Naive B cell (primary cell): ENCODE results near the gene NEK1. TPM values are rescaled to one million over a fixed set of nuclear protein-coding genes. Genes with fewer than 3 reads are reported as not detected.
"Not testable (repeated sequence)": the region's sequence is repeated elsewhere in the genome, so short reads cannot be mapped to it uniquely, and the experiment has no call there.

Experiments used
- ATAC-seq, 2 donors: fragments of 150-1000 bp; cut with Tn5 transposase; 2 replicates each; pipeline ENCODE4 v1.10.0; 2021; ENCODE audit warnings: low read depth in 2 of 2, mild to moderate bottlenecking in 2 of 2, moderate library complexity in 2 of 2
- DNase-seq: peaks from one replicate; pipeline ENCODE4 v3.0.0; 2022
- H3K27ac Mint-ChIP-seq, 6 donors: one replicate each; pipeline ENCODE4 v1.8.0; 2020 to 2022; ENCODE audit warnings: mild to moderate bottlenecking in 6 of 6, mixed read lengths in 6 of 6, moderate library complexity in 5 of 6, inconsistent platforms in 2 of 6
- H3K27me3 Mint-ChIP-seq, 3 donors: one replicate each; pipeline ENCODE4 v1.8.0; 2021 to 2022; ENCODE audit warnings: mixed read lengths in 3 of 3, mild to moderate bottlenecking in 1 of 3
- H3K36me3 Mint-ChIP-seq, 2 donors: one replicate each; pipeline ENCODE4 v1.8.0; 2020 to 2022; ENCODE audit warnings: mixed read lengths in 2 of 2, inconsistent platforms in 1 of 2, mild to moderate bottlenecking in 1 of 2
- H3K4me1 Mint-ChIP-seq, 3 donors: one replicate each; pipeline ENCODE4 v1.8.0; 2020 to 2022; ENCODE audit warnings: mixed read lengths in 3 of 3, inconsistent platforms in 1 of 3, mild to moderate bottlenecking in 1 of 3, moderate library complexity in 1 of 3
- H3K4me3 Mint-ChIP-seq, 8 donors: one replicate each; pipeline ENCODE4 v1.8.0; 2020 to 2022; ENCODE audit warnings: mild to moderate bottlenecking in 8 of 8, mixed read lengths in 8 of 8, moderate library complexity in 8 of 8, inconsistent platforms in 2 of 8
- H3K9me3 Mint-ChIP-seq, 7 donors: one replicate each; pipeline ENCODE4 v1.8.0; 2020 to 2022; ENCODE audit warnings: mixed read lengths in 7 of 7, mild to moderate bottlenecking in 5 of 7, inconsistent platforms in 2 of 7, moderate library complexity in 1 of 7
- polyA plus RNA-seq, 6 donors: library from polyadenylated mRNA; unstranded; fragments of 300-500 nt; fragmentation: Illumina TruSeq; gene quantifications; one replicate each; pipeline ENCODE4 v1.2.3, GENCODE V29; 2021; ENCODE audit warnings: low read depth in 6 of 6

The NEK1 gene
- polyA plus RNA-seq, 6 donors from 2014 or later = 10.0 to 15.4 (median 13.0) TPM

DNA sequence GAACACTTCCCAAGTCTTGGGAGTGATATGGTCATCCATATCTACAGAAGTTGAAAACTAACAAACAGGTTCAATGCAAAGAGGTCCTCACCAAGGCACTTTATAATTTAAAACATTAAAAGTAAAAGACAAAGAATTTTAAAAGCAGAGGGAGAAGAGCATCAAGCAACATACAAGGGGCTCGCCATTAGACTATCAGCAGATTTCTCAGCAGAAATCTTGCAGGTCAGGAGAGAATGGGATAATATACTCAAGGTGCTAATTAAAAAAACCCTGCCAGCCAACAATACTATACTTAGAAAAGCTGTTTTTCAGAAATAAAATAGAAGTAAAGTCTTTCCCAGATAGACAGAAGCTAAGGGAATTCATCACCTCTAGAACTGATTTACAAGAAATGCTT, 121.2 kb downstream of the NEK1 start:
- no peak for ATAC-seq
- DNase-seq = no peak
- peaks cover 0 to 4% (median 0%) of the 10 kb centered on the region in 3 donors for H3K4me1 Mint-ChIP-seq
- H3K27ac Mint-ChIP-seq = no peak overlapping the region
- H3K27me3 Mint-ChIP-seq = no peaks in the 10 kb centered on the region
- H3K4me3 Mint-ChIP-seq = no peak overlapping the region
- H3K36me3 Mint-ChIP-seq = peaks cover 24% of the 10 kb centered on the region in 2 donors
- peaks cover 4 to 30% (median 24%) of the 10 kb centered on the region in 7 donors for H3K9me3 Mint-ChIP-seq

GRCh38 chr4:169489306-169489705, 123.1 kb downstream of the NEK1 start:
- DNase-seq = no peak

DNA sequence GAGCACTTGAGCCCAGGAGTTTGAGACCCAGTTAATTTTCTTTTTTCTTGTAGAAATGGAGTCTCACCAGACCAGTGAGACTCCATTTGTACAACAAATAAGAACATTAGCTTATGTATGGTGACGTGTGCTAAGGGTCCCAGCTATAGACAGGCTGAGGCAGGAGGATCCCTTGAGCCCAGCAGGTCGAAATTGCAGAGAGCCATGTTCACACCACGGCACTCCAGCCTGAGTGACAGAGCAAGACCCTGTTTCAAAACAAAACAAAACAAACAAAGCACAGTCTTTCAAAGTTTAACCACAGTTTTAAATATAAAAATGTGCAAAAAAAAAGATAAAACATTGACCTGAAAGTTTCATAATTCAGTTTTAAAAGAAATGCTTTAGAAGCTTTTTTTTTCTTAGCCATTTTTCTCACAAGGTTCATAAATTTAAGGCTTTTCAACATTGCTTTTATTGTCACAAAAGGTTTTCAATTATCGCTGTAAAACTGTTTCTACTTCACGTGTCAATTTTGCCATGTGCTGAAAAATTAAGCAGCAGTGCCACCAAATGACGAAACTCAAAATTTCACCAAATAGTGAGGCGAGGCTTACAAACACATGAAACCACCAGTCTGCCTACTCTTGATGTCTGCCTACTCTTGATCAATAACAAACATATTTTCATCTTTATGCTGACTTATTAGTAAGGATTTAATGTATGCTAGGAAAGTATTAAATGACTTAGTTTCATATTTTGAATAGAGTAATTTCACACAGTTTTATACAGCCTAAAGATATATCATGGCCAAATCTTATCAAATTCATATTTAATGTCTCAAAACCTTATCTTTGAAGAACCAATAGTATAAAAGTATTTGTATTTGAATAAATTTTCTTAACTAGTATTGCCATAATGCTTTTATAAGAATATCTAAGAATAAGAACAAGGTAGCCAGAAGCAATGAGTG, 126.3 kb downstream of the NEK1 start:
- ATAC-seq (no peak), DNase-seq (peak; percentile 23)
- Mint-ChIP-seq H3K4me3 (no peak overlapping the region), H3K27me3 (no peaks in the 10 kb centered on the region), H3K36me3 (peaks cover 0 to 22% of the 10 kb centered on the region in 2 donors), H3K27ac (no peak overlapping the region), H3K4me1 (no peaks in the 10 kb centered on the region), H3K9me3 (peaks cover 0 to 7% (median 1%) of the 10 kb centered on the region in 7 donors)

More at GRCh38 chr4:169489306-169489705, 123.1 kb downstream of the NEK1 start:
- H3K27ac Mint-ChIP-seq = peak overlapping the region in 1 of 6 donors; percentile 79
- H3K36me3 Mint-ChIP-seq = peaks cover 24% of the 10 kb centered on the region in 2 donors
- H3K27me3 Mint-ChIP-seq = no peaks in the 10 kb centered on the region
- peaks cover 4 to 30% (median 19%) of the 10 kb centered on the region in 7 donors for H3K9me3 Mint-ChIP-seq
- peaks cover 0 to 4% (median 0%) of the 10 kb centered on the region in 3 donors for H3K4me1 Mint-ChIP-seq
- ATAC-seq = no peak
- H3K4me3 Mint-ChIP-seq = no peak overlapping the region

- no peak for ATAC-seq
- H3K9me3 Mint-ChIP-seq = no peaks in the 10 kb centered on the region
- DNase-seq = no peak
- no peaks in the 10 kb centered on the region for H3K27me3 Mint-ChIP-seq
- H3K27ac Mint-ChIP-seq = no peak overlapping the region
- peaks cover 0 to 13% of the 10 kb centered on the region in 2 donors for H3K36me3 Mint-ChIP-seq
- H3K4me1 Mint-ChIP-seq = no peaks in the 10 kb centered on the region
- no peak overlapping the region for H3K4me3 Mint-ChIP-seq
Observed at GRCh38 chr4:169485086-169485485, 127.3 kb downstream of the NEK1 start.

GRCh38 chr4:169484485-169484884, 127.9 kb downstream of the NEK1 start:
- Mint-ChIP-seq H3K36me3 (peaks cover 0 to 13% of the 10 kb centered on the region in 2 donors), H3K4me3 (no peak overlapping the region), H3K4me1 (no peaks in the 10 kb centered on the region), H3K27me3 (no peaks in the 10 kb centered on the region), H3K27ac (no peak overlapping the region), H3K9me3 (no peaks in the 10 kb centered on the region)
- ATAC-seq = no peak
- DNase-seq = no peak

DNA sequence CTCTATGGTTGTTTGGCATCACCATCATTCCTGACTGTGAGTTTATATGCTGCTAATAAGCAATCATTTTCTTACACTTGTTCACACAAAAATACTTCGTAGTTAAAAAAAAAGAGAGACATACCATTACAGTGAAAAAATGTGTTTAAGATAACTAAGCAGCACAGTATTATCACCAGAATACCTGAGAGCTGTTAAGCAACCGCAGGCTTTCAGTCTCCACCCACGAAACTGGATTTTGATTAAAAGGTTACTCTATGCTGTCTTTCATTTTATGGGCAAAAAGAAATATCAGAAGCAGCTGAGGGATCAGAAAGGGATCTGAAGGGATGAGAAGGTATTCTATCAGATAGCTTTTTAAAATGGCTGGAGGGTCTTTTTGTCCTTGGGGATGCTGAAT, 148.3 kb downstream of the NEK1 start:
- H3K9me3 Mint-ChIP-seq = peaks cover 0 to 8% (median 3%) of the 10 kb centered on the region in 7 donors
- peak overlapping the region in 1 of 6 donors; percentile 41 for H3K27ac Mint-ChIP-seq
- H3K4me3 Mint-ChIP-seq = no peak overlapping the region
- peaks cover 13 to 23% of the 10 kb centered on the region in 2 donors for H3K36me3 Mint-ChIP-seq
- ATAC-seq = no peak
- no peaks in the 10 kb centered on the region for H3K4me1 Mint-ChIP-seq
- H3K27me3 Mint-ChIP-seq = no peaks in the 10 kb centered on the region
- DNase-seq = no peak

DNA sequence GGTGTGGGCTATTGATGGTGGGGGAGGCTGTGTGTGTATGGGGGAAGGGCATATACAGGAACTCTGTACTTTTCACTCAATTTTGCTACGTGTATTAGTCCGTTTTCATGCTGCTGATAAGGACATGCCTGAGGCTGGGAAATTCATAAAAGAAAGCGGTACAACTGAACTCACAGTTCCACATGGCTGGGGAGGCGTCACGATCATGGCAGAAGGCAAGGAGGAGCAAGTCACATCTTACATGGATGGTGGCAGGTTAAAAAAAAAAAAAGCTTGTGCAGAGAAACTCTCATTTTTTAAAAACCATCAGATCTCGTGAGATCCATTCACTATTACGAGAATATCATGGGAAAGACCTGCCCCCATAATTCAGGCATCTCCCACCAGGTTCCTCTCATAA, 152.3 kb downstream of the NEK1 start:
- Mint-ChIP-seq H3K9me3 (peaks cover 2 to 11% (median 6%) of the 10 kb centered on the region in 7 donors), H3K4me1 (peaks cover 0 to 4% (median 0%) of the 10 kb centered on the region in 3 donors), H3K27me3 (no peaks in the 10 kb centered on the region), H3K27ac (no peak overlapping the region), H3K4me3 (no peak overlapping the region), H3K36me3 (peaks cover 40 to 44% of the 10 kb centered on the region in 2 donors)
- no peak for ATAC-seq
- no peak for DNase-seq

- Mint-ChIP-seq H3K4me1 (peaks cover 0 to 4% (median 0%) of the 10 kb centered on the region in 3 donors), H3K9me3 (peaks cover 4 to 20% (median 11%) of the 10 kb centered on the region in 7 donors), H3K36me3 (peaks cover 46 to 50% of the 10 kb centered on the region in 2 donors)
Observed at GRCh38 chr4:169458575-169458974, 153.8 kb downstream of the NEK1 start.

GRCh38 chr4:169452644-169453043, 159.7 kb downstream of the NEK1 start:
- not testable (repeated sequence) for ATAC-seq, H3K4me3 Mint-ChIP-seq, H3K27me3 Mint-ChIP-seq, H3K4me1 Mint-ChIP-seq, H3K27ac Mint-ChIP-seq, DNase-seq
- Mint-ChIP-seq H3K9me3 (peaks cover 7 to 35% (median 22%) of the 10 kb centered on the region in 7 donors), H3K36me3 (peaks cover 57 to 61% of the 10 kb centered on the region in 2 donors)

More at GRCh38 chr4:169458575-169458974, 153.8 kb downstream of the NEK1 start:
- ATAC-seq (no peak), DNase-seq (no peak)
- Mint-ChIP-seq H3K27me3 (no peaks in the 10 kb centered on the region), H3K4me3 (no peak overlapping the region), H3K27ac (no peak overlapping the region)

DNA sequence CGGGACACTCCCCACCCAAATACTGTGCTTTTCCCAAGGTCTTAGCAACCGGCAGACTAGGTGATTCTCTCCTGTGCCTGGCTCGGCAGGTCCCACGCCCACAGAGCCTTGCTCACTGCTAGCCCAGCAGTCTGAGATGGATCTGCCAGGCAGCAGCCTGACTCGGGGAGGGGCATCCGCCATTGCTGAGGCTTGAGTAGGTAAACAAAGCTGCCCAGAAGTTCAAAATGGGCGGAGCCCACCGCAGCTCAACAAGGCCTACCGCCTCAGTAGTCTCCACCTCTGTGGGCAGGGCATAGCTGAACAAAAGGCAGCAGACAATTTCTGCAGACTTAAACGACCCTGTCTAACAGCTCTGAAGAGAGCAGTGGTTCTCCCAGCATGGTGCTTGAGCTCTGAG, 163.4 kb downstream of the NEK1 start:
- not testable (repeated sequence) for H3K4me1 Mint-ChIP-seq, H3K27me3 Mint-ChIP-seq, DNase-seq, H3K4me3 Mint-ChIP-seq, H3K27ac Mint-ChIP-seq, ATAC-seq
- peaks cover 58 to 72% of the 10 kb centered on the region in 2 donors for H3K36me3 Mint-ChIP-seq
- peaks cover 22 to 55% (median 48%) of the 10 kb centered on the region in 7 donors for H3K9me3 Mint-ChIP-seq

DNA sequence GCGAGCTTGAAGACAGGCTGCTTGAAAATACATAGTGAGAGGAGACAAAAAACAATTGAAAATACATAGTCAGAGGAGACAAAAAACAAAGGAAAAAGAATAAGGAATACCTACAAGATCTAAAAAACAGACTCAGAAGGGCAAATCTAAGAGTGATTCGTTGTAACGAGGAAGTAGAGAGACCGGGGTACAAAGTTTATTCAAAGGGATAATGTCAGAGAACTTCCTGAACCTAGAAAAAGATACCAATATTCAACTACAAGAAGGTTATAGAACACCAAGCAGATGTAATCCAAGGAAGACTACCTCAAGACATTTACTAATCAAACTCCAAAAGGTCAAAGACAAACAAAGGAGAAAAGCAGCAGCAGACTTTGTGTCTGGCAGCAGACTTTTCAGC, 165.6 kb downstream of the NEK1 start:
- no peak overlapping the region for H3K4me3 Mint-ChIP-seq
- H3K27ac Mint-ChIP-seq = no peak overlapping the region

GRCh38 chr4:169443748-169444147, 168.6 kb downstream of the NEK1 start:
- Mint-ChIP-seq H3K4me1 (peaks cover 8 to 14% (median 13%) of the 10 kb centered on the region in 3 donors), H3K36me3 (peaks cover 50 to 56% of the 10 kb centered on the region in 2 donors), H3K27me3 (no peaks in the 10 kb centered on the region)

More for the DNA sequence above, 165.6 kb downstream of the NEK1 start:
- Mint-ChIP-seq H3K9me3 (peaks cover 27 to 70% (median 53%) of the 10 kb centered on the region in 7 donors), H3K27me3 (no peaks in the 10 kb centered on the region), H3K36me3 (peaks cover 72% of the 10 kb centered on the region in 2 donors), H3K4me1 (no peaks in the 10 kb centered on the region)
- ATAC-seq (no peak), DNase-seq (no peak)

DNA sequence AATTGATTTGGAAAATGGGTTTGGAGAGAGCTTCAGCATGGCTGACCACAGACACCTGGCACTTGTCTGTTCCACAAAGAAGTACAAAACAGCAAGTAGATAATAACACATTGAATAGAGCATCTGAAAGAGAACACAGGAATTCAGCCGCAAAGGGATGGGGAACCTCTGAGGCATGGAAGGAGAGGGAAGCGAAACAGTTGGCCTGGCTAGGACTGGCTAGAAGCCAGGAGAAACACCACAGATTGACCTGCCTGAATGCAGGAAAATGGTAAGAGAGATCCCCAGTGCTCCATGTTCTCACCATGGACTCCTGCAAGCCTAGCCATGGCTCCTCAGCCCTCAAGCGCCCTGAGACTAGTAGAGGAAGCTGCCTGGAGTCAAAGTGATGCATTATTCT, 171.9 kb downstream of the NEK1 start:
- H3K27me3 Mint-ChIP-seq = no peaks in the 10 kb centered on the region
- no peak for ATAC-seq
- no peak for DNase-seq
- H3K9me3 Mint-ChIP-seq = peaks cover 18 to 33% (median 27%) of the 10 kb centered on the region in 7 donors
- H3K36me3 Mint-ChIP-seq = peaks cover 27 to 30% of the 10 kb centered on the region in 2 donors
- H3K27ac Mint-ChIP-seq = peak overlapping the region in 2 of 6 donors; percentile 5 to 85
- H3K4me1 Mint-ChIP-seq = peaks cover 8 to 18% (median 15%) of the 10 kb centered on the region in 3 donors
- H3K4me3 Mint-ChIP-seq = no peak overlapping the region

More at GRCh38 chr4:169443748-169444147, 168.6 kb downstream of the NEK1 start:
- H3K4me3 Mint-ChIP-seq = no peak overlapping the region
- peaks cover 27 to 64% (median 49%) of the 10 kb centered on the region in 7 donors for H3K9me3 Mint-ChIP-seq
- ATAC-seq (no peak), DNase-seq (no peak)
- H3K27ac Mint-ChIP-seq = peak overlapping the region in 1 of 6 donors; percentile 7
